ENCODE results near the gene RADIL.

Gene RADIL

GRCh38 chr7:4774007-4774406 is 109.5 kb downstream of the RADIL start:
- no peak for DNase-seq

DNA sequence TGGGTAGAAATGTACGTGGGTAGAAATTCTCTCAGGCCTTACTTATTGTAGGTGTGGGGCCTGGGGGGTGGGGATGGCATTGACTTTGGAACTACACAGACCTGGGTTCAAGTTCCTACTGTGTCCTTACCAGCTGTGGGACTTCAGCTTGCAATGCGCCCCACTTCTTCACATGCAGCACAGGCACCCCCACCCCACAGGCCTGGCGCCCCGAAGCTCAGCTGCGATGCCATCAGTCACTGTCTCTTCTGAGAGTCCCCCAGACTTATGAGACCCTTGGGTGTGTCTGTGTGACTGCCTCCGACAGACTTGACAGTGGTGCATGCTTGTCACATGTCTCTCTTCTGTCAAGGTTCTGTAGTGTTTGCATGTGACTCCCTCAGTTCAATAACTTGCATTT is 111.2 kb downstream of the RADIL start:
- DNase-seq = no peak

- no peak for DNase-seq
Observed at GRCh38 chr7:4771737-4772136, 111.8 kb downstream of the RADIL start.

DNA sequence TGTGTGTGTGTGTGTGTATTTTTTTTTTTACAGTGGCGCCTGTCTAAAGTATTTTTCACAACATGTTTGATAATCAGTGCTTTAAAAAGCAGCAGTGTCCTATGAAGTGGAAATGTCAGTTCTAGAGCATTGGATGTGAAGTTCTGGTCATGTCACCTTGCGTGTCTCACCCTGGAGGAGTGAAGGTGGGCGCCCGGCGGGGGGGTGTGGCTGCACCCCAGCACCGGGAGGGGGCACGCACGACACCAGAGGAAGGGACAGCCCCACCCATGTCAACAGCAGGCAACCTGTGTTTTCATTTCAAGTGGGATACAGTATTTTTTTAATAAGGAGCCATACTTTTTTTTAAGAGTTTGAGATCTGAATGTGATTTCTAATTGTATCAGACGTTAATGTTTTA is 112.6 kb downstream of the RADIL start:
- DNase-seq = no peak

- no peak for DNase-seq
Observed at GRCh38 chr7:4769761-4770160, 113.8 kb downstream of the RADIL start.

GRCh38 chr7:4768597-4769569 is 114.6 kb downstream of the RADIL start:
- no peak for DNase-seq

DNA sequence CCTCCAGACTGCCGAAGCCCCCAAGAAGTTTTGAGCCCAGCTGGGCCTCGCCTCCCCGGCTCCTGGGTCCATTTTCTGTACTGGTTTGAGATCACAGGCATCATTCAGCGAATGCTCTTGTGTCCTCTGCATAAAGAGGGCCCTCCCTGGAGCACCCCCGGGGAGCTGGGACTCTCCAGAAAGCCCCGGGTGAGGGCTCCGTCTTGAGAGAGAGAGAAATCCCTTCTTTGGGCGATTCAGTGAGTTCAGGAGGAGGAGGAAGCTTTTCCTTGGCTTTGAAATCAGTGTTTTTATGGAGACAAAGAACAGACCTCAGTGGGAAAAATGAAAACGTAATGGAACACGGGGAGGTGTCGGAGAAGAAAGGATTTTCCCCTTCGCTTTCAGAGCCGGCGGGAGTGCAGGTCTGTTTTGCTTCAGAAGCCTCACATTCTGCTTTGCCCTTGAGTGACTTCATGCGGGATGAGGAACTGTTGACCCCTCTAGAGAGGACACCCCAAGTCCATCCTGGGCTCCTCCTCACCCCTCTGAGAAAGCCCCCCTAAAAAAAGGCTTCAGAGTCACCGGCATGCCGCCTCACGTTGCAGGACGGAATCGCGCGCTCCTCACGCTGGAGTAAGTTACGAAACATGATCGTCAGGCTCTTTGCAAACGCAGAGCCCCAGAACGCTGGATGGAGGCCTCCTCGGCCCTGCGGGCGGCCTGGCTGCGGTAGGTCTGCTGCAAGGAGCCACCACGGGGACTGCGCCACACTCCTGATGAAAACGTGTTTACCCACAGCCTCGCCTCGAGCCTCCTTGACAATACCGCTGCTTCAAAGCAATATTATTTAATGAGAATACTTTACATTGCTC is 116.6 kb downstream of the RADIL start:
- DNase-seq = no peak

DNA sequence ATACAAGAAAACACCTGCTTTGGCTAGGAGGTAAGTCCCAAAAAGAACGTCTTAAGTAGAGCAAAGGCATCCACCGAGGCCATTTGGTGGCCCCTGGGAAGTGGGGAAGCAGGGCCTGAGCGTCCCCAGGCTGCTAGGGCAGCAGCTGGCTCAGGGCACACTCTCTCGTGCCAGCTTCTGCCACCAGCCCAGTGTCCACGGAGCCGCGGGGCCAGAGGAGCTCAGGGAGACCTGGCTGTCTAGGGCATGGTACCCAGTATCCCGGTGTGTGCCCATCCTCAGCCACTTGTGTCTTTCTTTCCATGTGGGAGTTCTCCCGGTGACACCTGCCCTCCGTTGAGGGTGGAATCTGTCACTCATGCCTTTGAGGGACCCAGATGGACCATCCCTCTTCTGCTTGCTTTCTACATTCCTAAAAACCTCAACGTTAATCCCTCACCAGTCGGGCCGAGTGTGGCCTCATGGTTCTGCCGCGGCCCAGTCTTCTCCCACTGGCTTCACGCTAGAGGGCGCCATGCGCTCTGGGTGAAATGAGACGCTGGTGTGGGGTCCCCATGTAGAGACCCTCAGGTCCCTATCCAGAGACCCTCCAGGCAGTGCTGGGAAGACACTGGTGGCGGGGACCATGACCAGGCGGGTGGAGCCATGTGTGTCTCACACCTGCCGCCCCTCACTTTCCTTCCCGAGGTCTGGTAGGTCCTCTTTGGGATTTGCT is 117.6 kb downstream of the RADIL start:
- DNase-seq = no peak

DNA sequence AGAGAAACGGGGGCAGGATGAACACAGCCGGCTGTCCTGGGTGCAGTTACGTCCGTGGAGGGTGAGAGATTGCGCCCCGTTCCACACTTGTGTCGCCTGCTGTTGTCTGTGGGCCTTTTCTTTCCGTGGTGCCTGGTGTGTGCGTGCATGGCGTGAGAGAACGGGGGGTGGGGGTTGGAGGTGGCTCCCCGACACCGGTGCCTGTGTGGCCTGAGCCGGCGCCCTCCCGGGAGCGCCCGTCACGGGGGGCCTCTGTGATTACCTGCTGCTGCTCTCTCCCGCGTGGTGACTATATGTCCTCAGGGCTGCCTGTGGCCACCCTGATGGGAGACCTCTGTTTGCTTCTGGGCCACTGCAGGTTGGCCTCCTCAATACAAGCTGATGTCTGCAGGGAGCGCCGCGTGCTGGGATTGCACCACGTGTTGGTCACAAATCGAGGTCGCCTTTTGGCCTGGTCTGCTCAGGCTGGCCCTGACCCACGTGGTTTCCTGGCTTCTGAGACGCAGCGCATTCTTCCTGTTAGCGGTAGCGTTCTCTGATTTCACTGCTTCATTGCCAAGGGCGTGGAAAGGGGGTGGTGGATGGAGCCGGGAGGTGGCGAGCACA is 119.0 kb downstream of the RADIL start:
- no peak for DNase-seq

GRCh38 chr7:4763794-4764185 is 119.7 kb downstream of the RADIL start:
- DNase-seq = no peak

DNA sequence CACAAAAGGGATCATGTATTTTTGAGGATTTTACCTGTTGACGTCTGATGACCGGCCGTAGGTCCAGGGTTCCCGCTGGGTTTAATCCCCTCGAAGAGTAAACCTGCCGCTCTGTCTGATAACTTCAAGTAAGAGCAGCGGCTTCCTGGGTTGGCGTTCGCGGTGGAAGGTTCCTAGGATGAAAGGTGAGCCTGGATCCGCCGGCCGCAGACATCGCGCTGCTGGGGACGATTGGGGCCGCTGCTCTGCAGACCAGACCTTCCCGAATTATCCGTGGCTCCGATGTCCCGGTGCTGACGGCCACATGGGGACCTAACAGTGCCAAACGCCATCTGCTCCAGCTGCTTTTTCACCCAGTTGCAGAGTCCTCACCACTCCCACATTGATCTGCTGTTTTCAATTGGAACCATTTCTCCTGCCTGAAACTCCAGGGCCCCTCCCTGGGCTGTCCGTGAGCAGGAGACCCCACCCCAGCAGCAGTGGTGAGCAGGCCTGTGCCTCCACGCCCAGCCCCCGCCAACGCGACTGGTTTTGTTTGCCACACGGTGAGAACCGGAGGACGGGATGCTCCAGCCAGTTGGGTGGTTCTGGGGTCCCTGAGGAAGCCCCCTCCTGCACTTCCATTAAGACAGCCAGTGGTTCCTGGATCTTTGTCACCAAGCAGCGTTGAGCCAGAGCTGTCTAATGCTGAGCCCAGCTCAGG is 120.3 kb downstream of the RADIL start:
- DNase-seq = no peak

GRCh38 chr7:4762121-4763055 is 121.1 kb downstream of the RADIL start:
- DNase-seq = no peak

DNA sequence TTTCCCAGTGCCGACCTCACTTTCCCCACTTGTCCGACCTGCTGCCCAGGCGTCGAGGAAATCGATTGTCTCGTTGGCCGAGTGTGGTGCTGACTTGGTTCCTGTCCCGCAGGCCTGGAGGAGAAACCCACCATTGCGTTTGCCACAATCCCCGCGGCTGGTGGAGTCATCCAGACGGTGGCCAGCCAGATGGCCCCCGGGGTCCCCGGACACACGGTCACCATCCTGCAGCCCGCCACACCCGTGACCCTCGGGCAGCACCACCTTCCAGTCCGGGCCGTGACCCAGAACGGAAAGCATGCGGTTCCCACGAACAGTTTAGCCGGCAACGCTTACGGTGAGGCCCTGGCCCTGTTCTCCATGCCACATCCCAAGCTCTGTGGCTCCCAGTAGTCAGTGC is 122.6 kb downstream of the RADIL start:
- no peak for DNase-seq

GRCh38 chr7:4759211-4759610 is 124.3 kb downstream of the RADIL start:
- DNase-seq = no peak

DNA sequence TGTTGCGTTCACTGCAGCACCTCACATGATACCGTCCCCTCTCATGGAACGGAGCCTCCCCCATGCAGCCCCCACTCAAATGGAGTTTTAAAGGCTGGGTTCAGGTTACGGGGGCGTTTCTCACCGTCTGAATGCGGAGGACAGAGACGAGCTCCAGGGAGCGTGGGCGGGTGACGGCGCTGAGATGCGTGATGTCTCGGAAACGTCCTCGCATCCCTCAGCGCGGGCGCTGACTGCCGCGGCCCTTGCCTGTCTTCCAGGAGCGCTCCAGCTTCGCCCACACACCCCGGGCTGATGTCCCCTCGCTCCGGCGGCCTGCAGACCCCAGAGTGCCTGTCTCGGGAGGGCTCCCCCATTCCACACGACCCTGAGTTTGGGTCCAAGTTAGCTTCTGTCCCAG is 124.7 kb downstream of the RADIL start:
- DNase-seq = no peak

GRCh38 chr7:4758111-4758510 is 125.4 kb downstream of the RADIL start:
- no peak for DNase-seq

DNA sequence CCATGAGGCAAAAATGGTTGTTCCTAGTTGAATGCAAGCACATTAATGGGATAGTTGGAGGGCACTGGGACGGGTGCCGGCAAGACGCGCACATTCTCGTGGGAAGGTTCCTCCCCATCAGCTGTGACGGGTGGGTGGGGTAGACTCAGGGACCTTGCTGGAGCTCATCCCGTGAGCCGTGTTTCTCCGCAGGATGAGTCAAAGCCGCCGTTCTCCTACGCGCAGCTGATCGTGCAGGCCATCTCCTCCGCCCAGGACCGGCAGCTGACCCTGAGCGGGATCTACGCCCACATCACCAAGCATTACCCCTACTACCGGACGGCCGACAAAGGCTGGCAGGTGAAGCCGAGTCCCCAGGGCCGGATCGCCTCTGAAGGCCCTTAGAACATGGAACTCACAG is 128.5 kb downstream of the RADIL start:
- DNase-seq = no peak

- DNase-seq = no peak
Observed at GRCh38 chr7:4754433-4755010, 129.0 kb downstream of the RADIL start.

DNA sequence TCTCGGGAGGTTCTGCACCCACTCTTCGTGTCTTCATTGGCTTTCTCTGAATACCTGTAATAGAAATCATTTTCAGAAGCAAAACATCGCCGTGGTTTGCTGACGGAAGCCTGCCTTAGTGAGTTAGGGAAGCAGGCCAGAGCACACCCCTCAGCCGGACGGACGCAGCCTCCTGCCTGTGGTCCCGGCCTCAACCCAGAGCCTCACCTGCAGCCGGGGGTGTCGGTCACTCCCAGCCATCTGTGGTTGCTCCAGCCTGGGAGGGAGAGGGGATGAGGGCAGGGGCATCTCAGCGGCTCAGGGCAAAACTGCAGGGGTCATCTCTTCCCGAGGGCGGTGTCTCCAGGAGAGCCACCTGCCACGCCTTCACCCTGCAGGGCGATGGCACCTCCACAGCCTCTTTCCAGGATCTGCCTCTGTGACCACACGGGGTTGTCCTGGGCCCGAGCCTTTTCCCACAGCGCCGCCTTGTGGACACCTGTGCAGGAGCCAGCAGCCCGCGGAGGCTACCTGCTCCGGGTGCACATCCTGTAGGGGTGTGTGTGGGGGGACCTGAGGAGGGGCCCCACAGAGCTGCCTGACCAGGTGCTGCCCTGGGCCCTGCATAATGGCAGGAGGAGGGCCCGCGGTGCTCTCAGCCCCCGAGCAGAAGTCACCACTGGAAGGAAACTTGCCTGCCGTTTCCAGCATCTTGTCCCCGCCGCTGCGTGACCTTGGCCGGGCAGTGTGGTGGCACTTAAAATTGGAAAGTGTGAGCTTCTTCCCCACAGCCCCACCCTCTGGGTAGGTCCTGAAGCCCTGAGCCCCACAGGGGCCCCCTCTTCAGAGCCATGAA is 129.7 kb downstream of the RADIL start:
- peak; percentile 86 for DNase-seq
